Amniotic epithelial cell (primary cell): Measurements from ENCODE around the gene MRPL9.
"Not testable (repeated sequence)": the region's sequence is repeated elsewhere in the genome, so short reads cannot be mapped to it uniquely, and the experiment has no call there.

Source experiments
- DNase-seq: peaks from one replicate; pipeline ENCODE4 v3.0.0-alpha.2; 2010; ENCODE audit warnings: low read depth

The MRPL9 gene

GRCh38 chr1:151783796-151784195, 20.5 kb upstream of the MRPL9 start:
- DNase-seq: no peak

- no peak for DNase-seq
Measured at GRCh38 chr1:151782741-151783140, 19.4 kb upstream of the MRPL9 start.

- DNase-seq: not testable (repeated sequence)
Measured at GRCh38 chr1:151782026-151782425, 18.7 kb upstream of the MRPL9 start.

GRCh38 chr1:151780736-151781135, 17.4 kb upstream of the MRPL9 start:
- DNase-seq: not testable (repeated sequence)

- DNase-seq: no peak
Measured at GRCh38 chr1:151779852-151780251, 16.6 kb upstream of the MRPL9 start.

- no peak for DNase-seq
Measured at GRCh38 chr1:151777317-151777716, 14.0 kb upstream of the MRPL9 start.

GRCh38 chr1:151776665-151777062, 13.4 kb upstream of the MRPL9 start:
- DNase-seq: no peak

GRCh38 chr1:151775894-151776664, 12.8 kb upstream of the MRPL9 start:
- DNase-seq: no peak

GRCh38 chr1:151774256-151774922, 11.1 kb upstream of the MRPL9 start:
- DNase-seq: no peak

- DNase-seq: peak; percentile 84
Measured at GRCh38 chr1:151773702-151774101, 10.4 kb upstream of the MRPL9 start.

- DNase-seq: not testable (repeated sequence)
Measured at GRCh38 chr1:151769270-151769669, 6.0 kb upstream of the MRPL9 start.

- not testable (repeated sequence) for DNase-seq
Measured at GRCh38 chr1:151768351-151769066, 5.2 kb upstream of the MRPL9 start.

- DNase-seq: peak; percentile 2
Measured at GRCh38 chr1:151763990-151764389, 694 bp upstream of the MRPL9 start.

- DNase-seq: no peak
Measured at GRCh38 chr1:151760597-151761385, 2.5 kb downstream of the MRPL9 start.

- peak; percentile 5 for DNase-seq
Measured at GRCh38 chr1:151759241-151759640, 4.1 kb downstream of the MRPL9 start.

GRCh38 chr1:151756291-151756690, 7.0 kb downstream of the MRPL9 start:
- DNase-seq: peak; percentile 3

GRCh38 chr1:151741516-151741915, 21.8 kb downstream of the MRPL9 start:
- no peak for DNase-seq

- no peak for DNase-seq
Measured at GRCh38 chr1:151739590-151740355, 23.5 kb downstream of the MRPL9 start.

GRCh38 chr1:151737479-151737878, 25.8 kb downstream of the MRPL9 start:
- DNase-seq: no peak

- DNase-seq: no peak
Measured at GRCh38 chr1:151737026-151737425, 26.3 kb downstream of the MRPL9 start.

- DNase-seq: not testable (repeated sequence)
Measured at GRCh38 chr1:151733995-151734394, 29.3 kb downstream of the MRPL9 start.
